ENCODE data around the gene KRTAP21-3.

DNA sequence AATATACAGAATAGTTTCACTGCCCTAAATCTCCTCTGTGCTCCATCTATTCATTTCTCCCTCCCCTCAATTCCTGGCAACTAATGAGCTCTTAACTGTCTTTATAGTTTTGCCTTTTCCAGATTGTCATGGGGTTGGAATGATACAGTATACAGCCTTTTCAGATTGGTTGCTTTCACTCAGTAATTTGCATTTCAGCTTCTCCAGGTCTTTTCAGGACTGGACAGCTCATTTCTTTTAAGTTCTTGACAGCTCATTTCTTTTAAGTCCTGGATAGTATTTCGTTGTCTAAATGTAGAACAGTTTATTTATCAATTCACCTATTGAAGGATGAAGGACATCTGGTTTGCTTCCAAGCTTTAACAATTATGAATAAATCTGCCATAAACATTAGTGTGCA lies 22.6 kb downstream of the KRTAP21-3 start:
- no peak for TF ChIP-seq POLR2A (IDR thresholded peaks at IDR 0.05)
- TF ChIP-seq, protein P1, sequence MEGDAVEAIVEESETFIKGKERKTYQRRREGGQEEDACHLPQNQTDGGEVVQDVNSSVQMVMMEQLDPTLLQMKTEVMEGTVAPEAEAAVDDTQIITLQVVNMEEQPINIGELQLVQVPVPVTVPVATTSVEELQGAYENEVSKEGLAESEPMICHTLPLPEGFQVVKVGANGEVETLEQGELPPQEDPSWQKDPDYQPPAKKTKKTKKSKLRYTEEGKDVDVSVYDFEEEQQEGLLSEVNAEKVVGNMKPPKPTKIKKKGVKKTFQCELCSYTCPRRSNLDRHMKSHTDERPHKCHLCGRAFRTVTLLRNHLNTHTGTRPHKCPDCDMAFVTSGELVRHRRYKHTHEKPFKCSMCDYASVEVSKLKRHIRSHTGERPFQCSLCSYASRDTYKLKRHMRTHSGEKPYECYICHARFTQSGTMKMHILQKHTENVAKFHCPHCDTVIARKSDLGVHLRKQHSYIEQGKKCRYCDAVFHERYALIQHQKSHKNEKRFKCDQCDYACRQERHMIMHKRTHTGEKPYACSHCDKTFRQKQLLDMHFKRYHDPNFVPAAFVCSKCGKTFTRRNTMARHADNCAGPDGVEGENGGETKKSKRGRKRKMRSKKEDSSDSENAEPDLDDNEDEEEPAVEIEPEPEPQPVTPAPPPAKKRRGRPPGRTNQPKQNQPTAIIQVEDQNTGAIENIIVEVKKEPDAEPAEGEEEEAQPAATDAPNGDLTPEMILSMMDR (IDR thresholded peaks at IDR 0.05) = no peak
